ENCODE data around the gene LMOD2.
A peak's percentile ranks its signal among the peaks of the same experiment; 100 is the strongest.
"Not testable (repeated sequence)": the region's sequence is repeated elsewhere in the genome, so short reads cannot be mapped to it uniquely, and the experiment has no call there.

LMOD2 gene, protein sequence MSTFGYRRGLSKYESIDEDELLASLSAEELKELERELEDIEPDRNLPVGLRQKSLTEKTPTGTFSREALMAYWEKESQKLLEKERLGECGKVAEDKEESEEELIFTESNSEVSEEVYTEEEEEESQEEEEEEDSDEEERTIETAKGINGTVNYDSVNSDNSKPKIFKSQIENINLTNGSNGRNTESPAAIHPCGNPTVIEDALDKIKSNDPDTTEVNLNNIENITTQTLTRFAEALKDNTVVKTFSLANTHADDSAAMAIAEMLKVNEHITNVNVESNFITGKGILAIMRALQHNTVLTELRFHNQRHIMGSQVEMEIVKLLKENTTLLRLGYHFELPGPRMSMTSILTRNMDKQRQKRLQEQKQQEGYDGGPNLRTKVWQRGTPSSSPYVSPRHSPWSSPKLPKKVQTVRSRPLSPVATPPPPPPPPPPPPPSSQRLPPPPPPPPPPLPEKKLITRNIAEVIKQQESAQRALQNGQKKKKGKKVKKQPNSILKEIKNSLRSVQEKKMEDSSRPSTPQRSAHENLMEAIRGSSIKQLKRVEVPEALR
- 0 to 0.07 (median 0) reads per million in 18 experiments for total RNA-seq

DNA sequence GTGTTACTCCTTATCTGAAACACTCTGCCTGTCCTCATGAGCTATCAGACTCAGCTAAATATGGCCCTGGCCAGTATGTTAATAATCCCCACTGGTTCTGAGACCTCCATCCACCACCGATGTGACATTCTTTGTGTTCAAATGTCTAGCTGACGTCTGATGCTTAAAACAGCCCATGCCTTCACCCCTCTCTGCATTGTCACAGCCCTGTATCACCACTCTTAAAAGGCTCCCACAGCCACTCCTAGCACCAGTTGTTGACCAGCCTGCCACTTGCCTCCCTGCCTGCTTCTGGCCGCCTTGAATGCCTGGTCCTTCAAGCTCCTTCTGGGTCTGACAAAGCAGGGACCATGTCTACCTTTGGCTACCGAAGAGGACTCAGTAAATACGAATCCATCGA, at the start of gene LMOD2:
Gene LMOD2, plus strand, starts transcription at position 253 of the 400 bp plus-strand sequence. Its CDS starts 98 bp downstream, at position 351.
- DNase-seq, result no peak

- no peak for DNase-seq
Measured at GRCh38 chr7:123607423-123607975, 48.2 kb upstream of the LMOD2 start.

GRCh38 chr7:123608991-123609882, 46.4 kb upstream of the LMOD2 start:
- no peak for DNase-seq

- DNase-seq, result no peak
Measured at GRCh38 chr7:123609883-123610239, 45.8 kb upstream of the LMOD2 start.

DNA sequence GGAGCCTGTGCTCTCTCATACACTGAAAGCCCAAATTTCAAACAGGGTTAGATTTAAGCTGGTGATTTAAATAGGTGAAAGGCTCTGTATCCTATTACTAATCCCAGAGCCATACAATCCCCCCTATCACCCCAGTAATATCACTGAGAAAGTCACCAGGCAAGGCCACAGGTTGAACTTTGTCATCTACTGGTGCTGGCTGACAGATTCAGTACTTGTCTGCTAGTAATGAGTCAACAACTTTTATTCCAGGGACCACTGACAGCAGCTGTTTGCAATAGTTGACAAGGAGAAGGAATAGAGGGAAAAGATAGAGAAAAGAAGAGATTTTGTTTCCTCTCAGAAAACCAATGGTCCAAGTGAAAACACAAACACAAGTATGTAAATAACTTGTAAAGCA, 43.6 kb upstream of the LMOD2 start:
- DNase-seq, result no peak

DNA sequence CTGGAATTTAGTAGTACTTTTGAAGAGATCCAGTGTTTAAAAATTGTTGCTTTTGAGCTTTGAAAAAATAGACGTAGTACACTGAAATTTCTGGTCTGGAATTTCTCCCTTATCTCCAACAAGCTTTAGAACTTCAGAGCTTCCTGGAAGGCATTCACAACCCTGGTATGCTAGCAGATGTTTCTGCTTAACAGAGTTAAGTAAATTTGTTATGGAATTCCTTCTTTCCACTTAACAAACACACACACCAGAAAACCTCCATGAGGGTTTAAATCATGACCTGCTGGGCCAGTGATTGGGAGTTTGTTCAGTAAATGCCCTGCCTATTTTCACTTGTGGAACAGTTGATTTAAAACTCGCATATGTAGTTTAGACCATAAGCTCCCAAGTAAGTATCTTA, 40.3 kb upstream of the LMOD2 start:
- DNase-seq, result no peak

- no peak for DNase-seq
Measured at GRCh38 chr7:123616223-123616622, 39.4 kb upstream of the LMOD2 start.

DNA sequence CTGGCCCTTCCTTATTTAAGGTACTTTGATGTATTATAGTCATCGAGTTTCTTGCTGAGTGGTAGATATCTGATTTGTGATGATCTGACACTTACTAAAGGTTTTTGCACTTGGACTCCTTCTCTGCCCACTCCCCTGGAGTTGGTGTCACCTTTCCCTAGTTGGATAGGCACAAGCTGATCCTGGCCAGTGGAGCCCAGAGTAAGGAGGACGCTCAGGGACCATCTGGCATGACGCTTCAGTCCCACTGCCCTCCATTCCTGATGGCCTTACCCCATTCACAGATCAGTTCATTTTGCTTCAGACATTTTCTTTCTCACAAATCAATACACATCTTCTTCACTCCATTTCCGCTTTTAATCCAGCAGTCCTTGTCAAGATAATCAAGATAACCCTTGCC, 34.0 kb upstream of the LMOD2 start:
- no peak for DNase-seq

DNA sequence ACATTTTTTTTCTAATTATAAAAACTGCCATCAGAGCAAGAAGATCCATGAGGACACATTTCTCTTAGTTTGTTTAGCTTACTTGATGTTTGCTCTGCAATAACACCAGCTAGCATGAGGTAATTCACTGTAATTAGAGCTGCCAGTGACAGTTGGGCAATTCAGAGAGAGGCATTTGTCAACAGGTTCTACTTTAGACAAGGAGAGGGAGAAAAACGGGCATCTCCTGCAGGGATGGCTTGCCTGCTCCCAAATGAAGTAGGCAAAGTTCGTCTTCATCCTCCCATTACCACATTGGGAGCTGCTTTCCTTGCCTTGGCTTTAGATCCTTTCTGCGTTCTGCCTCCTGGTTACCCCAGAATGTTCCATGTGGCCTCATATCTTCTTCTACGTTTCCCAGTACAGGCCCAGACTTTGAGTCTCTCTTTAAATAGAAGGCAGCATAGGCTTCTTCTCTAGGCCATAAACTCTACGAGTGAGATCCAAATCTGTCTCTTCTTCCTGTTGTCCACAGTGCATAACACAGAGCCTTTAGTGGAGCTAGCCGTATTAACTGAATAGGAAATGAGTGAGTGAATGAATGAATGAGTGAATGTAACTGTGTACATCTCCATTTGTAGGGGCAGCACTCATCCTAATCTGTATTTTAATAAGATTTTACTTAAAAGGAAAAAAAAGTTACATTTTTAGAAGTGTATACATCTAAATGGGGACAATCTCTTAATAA, 32.8 kb upstream of the LMOD2 start:
- no peak for DNase-seq

DNA sequence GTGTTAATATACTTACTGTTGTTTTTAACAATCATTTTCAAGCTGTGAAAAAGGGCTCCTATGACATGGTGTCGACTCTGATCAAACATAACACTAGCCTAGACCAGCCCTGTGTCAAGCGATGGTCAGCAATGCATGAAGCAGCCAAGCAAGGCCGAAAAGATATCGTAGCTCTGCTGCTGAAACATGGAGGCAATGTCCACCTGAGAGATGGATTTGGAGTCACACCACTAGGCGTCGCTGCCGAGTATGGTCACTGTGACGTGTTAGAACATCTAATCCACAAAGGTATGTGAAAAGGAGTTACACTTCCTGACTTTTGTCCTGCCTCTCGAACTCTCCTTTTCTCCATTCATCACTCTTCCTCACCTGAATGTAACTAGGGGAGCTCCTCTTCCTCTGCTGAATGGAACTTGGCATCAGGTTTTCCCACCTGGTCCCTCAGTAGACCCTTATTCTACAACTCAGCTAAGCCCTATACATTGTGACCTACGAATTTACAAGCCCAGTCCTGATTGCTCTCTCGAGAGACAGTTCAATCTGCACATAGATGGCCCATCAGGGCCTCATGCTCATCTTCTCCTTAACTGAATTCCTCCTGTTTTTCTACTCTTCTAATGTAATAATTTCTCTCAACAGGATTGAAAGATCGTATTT, 31.0 kb upstream of the LMOD2 start:
- DNase-seq, result peak; percentile 38 to 55

GRCh38 chr7:123625254-123625653, 30.4 kb upstream of the LMOD2 start:
- no peak for DNase-seq

DNA sequence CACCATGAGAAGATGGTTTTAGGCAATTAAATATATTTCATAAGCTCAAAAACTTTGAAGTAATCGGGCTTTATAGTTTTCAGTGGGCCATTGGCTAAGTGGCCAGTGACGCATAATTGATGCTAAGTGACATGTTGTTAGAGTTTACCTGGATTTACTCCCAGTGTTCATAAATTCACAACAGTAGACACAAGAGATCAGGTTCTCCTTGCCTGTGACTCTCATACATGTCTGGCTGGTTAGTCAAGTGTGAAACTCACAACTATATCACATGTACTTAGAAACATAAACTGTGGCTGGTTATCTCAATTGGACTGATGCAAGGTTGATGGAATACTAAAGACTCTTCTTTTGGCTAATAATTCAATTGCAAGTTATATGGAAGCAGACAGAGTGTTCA, 27.8 kb upstream of the LMOD2 start:
- no peak for DNase-seq

DNA sequence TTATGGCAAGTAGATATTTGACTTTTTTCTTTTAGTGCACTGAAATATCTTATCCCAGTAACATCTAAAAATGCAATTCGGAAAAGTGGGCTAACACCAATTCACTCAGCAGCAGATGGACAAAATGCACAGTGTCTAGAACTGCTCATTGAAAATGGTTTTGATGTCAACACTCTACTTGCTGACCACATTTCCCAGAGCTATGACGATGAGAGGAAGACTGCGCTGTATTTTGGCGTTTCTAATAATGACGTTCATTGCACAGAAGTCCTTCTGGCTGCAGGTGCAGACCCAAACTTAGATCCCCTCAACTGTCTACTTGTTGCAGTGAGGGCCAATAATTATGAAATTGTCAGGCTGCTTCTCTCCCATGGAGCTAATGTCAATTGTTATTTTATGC, 26.8 kb upstream of the LMOD2 start:
- DNase-seq, result no peak

DNA sequence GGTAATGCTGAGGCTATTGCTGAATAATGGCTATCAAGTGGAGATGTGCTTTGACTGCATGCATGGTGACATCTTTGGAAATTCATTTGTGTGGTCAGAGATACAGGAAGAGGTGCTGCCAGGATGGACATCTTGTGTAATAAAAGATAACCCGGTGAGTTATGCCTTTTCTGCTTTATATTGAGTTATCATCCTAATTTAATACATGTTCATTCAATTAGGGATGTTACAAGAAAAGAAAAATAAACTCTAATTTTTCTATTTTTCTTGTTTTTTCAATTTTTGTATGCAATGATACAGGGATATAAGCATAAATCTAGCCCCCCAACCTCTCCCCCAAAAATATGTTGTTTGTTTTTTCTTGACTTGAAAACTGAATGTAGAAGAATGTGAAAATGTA, 26.4 kb upstream of the LMOD2 start:
- DNase-seq, result no peak

DNA sequence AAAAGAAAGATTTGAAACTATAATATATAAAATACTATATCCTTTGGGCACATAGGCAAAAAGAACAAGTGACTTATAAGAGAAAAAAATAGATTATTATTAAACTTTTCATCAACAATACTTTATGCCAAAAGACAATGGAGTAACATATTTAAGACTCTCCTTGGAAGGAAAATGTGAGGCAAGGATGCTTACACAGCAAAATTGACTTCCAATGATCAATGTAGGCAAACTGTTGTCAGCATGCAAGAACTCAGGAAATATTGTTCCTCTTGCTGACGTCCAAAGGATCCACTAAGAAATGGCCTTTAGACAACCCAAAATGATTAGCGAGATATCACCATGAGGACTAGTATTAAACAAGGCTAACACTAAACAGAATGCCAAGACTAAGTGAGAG, 22.9 kb upstream of the LMOD2 start:
- DNase-seq, result no peak

- no peak for DNase-seq
Measured at GRCh38 chr7:123633553-123633952, 22.1 kb upstream of the LMOD2 start.

DNA sequence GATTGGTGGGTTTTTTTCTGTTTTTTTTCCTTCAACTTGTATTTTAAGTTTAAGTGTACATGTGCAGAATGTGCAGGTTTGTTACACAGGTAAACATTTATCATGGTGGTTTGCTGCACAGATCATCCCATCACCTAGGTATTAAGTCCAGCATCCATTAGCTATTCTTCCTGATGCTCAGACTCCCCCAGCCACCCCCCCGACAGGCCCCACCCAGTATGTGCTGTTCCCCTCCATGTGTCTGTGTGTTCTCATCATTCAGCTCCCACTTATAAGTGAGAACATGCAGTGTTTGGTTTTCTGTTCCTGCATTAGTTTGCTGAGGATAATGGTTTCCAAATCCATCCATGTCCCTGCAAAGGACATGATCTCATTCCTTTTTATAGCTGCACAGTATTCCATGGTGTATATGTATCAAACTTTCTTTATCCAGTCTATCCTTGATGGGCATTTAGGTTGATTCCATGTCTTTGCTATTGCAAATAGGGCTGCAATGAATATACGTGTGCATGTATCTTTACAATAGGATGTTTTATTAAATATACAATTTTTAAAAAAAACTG, 21.6 kb upstream of the LMOD2 start:
- DNase-seq, result not testable (repeated sequence)

DNA sequence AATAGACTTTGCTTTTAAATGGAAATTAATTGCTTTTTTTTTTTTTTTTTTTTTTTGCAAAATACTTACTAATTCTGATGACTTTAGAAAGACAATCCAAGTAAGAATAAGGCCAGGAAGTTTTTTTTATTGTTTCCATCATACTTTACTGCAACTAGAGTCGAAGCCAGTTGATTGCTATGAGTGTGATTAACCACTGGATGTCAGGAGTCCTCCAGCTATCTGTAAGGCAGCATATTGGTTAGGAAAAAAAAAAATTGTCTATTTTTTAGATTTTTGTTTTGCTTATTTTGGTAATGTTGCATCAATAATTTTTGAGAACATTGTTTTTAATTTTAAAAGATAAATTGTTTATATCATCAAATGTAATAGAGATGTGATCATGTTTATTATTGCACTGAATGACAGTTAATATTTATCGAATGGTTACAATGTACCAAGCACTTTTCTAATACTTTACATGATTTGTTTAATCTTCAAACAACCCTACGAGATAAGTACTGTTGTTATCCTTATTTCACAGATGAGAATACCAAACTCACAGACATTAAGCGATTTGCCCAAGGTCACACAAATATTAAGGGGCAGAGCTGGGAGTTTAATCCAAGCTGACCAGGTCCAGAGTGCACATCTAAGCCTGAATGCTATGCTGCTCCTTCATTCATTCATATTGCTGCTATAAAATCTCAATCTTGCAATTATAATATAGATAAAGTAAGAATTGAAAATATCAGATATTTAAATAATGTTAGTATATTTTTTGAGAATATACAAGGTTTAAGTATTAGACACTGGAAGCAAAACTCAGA, 19.9 kb upstream of the LMOD2 start:
- peak in 1 of 2 donors; percentile 17 for DNase-seq

- no peak for DNase-seq
Measured at GRCh38 chr7:123637203-123637602, 18.5 kb upstream of the LMOD2 start.

DNA sequence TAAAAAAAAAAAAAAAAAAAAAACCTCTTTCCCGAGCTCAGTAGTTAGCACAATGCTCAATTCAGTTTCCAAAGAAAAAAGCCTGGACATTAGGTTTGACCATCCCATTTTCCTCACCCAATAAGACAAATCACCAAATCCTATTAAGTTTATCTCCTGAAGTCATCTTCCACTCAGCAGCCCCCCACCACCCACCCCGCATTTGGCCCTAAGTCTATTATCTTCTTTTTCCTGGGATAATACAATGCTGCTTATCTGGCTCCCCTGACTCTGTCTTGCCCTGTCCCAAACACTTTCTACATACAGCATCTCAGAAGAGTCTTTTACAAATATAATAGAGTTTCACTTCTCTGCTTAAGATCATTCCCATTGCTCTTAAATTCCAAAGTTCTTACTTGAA, 17.8 kb upstream of the LMOD2 start:
- no peak for DNase-seq

- DNase-seq, result no peak
Measured at GRCh38 chr7:123639631-123640030, 16.0 kb upstream of the LMOD2 start.

All from inflammatory macrophage (primary cell).